ENCODE measurements around the gene ZNF554. TPM values are rescaled to one million over a fixed set of nuclear protein-coding genes. Genes with fewer than 3 reads are reported as not detected.
A peak's percentile ranks its signal among the peaks of the same experiment; 100 is the strongest.

Gene ZNF554
- 4.6 and 4.9 TPM in 2 replicates for total RNA-seq (2014; rRNA removed; shearing (Covaris generic))

- DNase-seq (ENCODE audit: low read depth), result peak; percentile 92
Observed at GRCh38 chr19:2819540-2820111, at the start of gene ZNF554. Gene ZNF554 (plus strand): TSS chr19:2819868. CDS start chr19:2820072, 204 bp downstream.

GRCh38 chr19:2770055-2771013 is 49.3 kb upstream of the ZNF554 start:
- DNase-seq (ENCODE audit: low read depth), result no peak

GRCh38 chr19:2771786-2772674 is 47.6 kb upstream of the ZNF554 start:
- DNase-seq (ENCODE audit: low read depth), result no peak

GRCh38 chr19:2774083-2774679 is 45.5 kb upstream of the ZNF554 start:
- no peak for DNase-seq (ENCODE audit: low read depth)

GRCh38 chr19:2774953-2775555 is 44.6 kb upstream of the ZNF554 start:
- no peak for DNase-seq (ENCODE audit: low read depth)

DNA sequence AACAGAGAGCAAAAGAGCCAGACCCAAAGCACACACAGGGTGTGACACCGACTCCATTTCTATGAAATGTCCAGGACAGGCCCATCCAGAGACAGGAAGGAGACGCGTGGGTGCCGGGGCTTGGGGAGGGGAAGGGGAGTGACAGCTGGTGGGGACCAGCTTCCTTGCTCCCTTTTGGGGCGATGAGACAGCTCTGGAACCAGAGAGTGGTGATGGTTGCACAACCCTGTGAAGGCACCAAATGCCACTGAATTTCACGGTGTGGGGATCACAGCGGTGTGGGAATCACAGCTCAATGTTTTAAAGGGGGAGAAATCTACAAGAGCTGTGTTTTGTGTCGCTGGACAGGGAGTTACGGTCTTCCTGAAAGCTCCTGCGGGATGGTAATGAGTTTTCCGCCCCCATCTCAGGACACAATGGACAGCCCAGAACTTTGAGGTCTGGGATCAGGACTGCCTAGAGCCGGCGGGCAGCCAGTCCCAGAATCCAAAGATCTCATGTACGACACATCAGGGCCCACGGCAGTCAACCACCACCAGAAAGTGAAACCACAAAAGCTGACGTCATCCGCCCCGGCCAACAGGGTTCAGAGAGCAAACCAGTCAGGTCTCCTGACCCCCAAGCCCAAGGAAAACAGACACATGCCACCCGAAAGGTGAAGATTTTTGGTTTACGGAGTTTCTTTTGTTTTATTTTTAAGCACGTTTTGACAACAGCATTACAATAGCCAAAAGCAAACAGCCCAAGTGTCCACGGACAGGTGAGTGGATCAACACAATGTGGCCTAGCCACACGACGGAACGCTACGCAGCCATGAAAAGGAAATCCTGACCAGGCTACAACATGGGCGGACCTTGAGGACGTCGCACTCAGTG is 43.9 kb upstream of the ZNF554 start:
- DNase-seq (ENCODE audit: low read depth), result peak; percentile 81

DNA sequence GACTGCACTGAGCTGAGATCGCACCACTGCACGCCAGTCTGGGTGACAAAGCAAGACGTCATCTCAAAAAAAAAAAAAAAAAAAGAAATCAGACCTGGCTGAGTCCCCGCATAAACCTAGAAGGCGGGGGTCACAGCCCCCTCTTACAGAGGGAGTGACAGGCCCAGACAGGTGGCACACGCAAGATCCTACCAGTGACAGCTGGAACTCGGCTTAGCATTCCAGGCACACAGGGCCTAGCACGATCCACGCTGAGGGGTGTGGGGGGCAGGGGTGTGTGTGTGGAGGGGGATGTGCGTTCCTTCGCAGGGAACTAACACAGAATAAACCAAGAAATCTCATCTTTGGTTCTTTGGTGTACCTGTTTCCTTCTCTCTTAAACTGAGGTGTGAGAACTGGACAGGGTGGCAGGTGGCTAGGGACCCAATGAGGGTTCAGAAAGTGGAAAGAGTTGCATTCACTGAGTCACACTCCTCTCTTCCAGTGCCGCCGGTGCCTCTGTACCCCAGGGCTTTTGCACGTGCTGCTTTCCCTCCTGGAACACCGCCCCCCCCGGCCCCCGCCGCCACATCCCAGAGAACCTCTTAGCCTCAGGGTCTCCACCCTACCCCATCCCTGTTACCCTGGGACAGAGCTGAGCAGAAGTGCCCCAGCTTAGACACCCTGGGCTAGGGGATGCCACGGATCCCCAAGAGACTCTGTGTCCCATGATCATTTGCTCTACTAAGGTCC is 41.5 kb upstream of the ZNF554 start:
- DNase-seq (ENCODE audit: low read depth), result no peak

- DNase-seq (ENCODE audit: low read depth), result no peak
Observed at GRCh38 chr19:2779121-2779740, 40.4 kb upstream of the ZNF554 start.

DNA sequence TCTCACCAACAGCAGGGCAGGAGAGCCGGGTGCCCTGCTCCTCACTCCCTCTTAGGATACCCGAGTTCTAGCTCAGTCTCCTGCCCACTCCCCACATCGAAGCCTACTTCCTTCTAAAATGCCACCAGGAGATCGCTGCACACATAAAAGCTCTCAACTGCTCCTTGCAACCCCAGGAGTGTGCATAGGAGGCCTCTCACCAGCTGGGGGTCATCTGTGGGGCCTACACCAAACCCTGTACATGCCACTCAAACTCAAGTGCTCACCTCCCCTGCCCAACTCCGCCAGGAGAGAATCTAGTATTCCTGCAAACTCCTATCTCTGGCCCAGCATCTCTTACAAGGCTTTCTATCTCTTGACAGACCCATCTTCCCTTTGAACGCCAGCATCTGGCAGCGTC is 39.4 kb upstream of the ZNF554 start:
- DNase-seq (ENCODE audit: low read depth), result no peak

DNA sequence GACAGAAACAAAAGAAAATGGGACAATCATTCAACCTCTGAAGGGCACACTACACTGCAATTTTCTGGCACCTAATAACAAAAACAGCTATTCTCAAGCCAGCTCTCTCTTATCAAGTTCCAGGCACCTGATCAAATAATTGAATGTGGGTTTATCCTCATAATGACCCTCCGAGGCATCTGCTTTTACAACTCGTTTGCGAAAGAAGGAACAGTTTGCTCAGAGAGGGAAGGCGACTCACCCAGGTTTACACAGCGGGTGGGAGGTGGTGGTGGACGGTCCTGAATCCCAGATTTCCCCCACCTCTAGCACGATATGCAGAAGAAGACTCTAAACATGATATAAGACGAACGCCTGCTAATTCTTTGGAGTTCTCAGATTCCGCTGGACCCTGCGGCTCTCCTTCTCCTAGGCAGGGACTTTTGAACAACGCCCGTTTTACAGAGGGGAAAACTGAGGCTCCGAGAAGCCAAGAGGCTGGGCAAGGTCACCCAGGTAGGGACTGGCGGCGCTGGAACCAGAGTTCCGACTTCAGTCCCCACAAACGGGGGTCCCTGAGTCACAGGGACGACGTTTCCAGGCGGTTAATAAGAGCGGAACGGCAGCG is 37.2 kb upstream of the ZNF554 start:
- DNase-seq (ENCODE audit: low read depth), result peak; percentile 10

DNA sequence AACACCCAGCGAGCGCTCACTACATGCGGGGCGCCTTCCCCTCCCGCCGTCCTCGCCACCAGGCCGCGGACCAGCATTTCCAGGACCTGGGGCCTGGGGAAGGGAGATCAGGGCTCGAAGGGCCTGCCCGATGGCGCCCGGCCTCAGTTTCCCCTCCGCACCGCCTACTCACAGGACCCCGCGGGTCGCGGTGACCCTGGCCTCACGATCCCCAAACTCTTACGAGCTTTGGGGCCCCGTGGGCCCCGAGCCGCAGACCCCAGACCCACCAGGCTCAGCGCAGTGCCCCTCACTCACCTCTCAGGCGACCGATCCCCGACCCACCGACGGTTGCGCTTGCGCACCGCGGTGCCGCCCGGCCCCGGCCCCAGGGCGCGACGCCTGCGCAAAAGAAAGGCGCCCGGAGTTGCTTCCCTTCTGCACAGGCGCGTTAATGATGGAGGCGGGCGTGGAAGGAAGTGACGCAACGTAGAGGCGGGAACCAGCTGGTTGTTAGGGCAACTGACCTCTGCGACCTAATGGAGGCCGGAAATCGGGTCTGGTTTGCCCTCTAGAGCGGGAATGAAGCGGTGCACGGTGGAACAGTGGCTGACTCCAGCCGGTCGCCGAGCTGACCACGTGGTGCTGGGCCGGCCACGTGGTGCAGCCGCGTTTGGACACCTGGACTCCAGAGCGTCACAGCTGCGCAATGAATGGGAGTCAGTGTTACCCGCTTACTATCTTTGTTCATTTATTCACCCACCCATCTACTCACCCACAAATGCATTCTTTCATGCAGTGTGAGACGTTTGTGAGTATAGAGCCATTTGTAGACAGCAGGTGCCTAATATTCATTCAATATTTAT is 36.5 kb upstream of the ZNF554 start, which contains the start of gene SGTA:
Gene SGTA, minus strand, starts transcription at position 338 of the 845 bp plus-strand sequence. CDS start 14,205 bp downstream, outside the sequence.
- peak; percentile 99 for DNase-seq (ENCODE audit: low read depth)

DNA sequence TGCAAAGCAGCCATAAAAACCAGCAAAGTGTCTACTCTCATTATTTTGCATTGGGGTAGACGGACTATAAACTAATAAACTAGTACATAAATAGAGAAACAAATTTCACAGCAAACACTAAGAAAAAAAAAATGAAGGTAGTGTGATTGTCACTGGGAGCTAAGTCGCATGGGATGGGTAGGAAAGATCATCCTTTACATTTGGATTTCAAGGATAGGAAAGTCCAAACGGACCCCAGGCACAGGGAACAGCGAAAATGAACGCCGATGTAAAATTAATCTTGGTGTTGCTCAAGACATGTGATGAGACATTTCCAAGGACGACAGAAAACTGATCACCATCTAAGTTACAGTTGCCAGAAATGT is 35.9 kb upstream of the ZNF554 start:
- DNase-seq (ENCODE audit: low read depth), result no peak

GRCh38 chr19:2785244-2785997 is 34.2 kb upstream of the ZNF554 start, which contains the start of gene THOP1:
Gene THOP1 (plus strand): TSS chr19:2785503. CDS start chr19:2785663, 160 bp downstream.
- peak; percentile 99 for DNase-seq (ENCODE audit: low read depth)

DNA sequence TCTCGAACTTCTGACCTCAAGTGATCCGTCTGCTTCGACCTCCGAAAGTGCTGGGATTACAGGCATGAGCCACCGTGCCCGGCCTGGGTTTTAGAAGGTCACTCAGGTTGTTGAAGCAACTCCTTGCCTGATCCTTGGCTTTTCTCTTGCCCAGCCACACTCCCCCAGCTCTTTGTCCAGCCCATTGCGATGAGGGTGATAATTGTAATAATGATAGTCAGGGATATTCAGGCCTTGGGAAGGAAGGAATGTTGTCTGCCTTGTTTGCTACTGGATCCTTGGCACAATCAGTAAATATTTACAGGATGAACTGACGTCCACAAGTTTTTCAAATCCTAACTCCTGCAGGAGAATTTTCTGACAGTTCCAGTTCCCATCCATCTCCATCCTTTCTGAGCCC is 32.6 kb upstream of the ZNF554 start:
- DNase-seq (ENCODE audit: low read depth), result no peak

- no peak for DNase-seq (ENCODE audit: low read depth)
Observed at GRCh38 chr19:2788237-2788636, 31.4 kb upstream of the ZNF554 start.

DNA sequence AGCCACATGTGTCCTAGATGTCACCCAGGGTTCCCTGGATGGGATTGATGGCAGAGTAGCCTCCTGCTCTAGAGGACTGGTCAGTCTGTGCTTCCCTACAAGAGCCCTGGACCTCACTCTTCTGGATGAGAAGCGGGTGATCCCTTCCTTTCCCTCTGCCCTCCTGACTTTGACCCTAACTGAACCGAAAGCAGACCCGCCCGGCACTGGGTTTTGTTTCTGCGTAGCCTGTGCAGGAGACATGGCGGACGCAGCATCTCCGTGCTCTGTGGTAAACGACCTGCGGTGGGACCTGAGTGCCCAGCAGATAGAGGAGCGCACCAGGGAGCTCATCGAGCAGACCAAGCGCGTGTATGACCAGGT is 29.5 kb upstream of the ZNF554 start:
- no peak for DNase-seq (ENCODE audit: low read depth)

All from M059J (cell line).